ENCODE results near the gene RPA4. TPM values are rescaled to one million over a fixed set of nuclear protein-coding genes. Genes with fewer than 3 reads are reported as not detected.

The RPA4 gene
- total and polyA plus RNA-seq, 2 experiments from 2014 or later: 0.31 to 0.60 TPM

- no peak for TF ChIP-seq CTCF (IDR thresholded peaks at IDR 0.05; ENCODE audit: low read depth, low read length)
- Histone ChIP-seq H3K9me3 (ENCODE audit: low read depth) (no peaks in the 10 kb centered on the region), H3K27ac (no peak overlapping the region), H3K36me3 (no peaks in the 10 kb centered on the region), H3K4me1 (ENCODE audit: low read depth) (peaks cover 4% of the 10 kb centered on the region), H3K4me3 (no peak overlapping the region), H3K27me3 (no peaks in the 10 kb centered on the region)
- no peak for DNase-seq (ENCODE audit: low read depth in 1 of 2, low spot score in 1 of 2)
These were observed 35.2 kb downstream of the RPA4 start for GRCh38 chrX:96918864-96919263.

GRCh38 chrX:96919672-96920071 is 36.0 kb downstream of the RPA4 start:
- Histone ChIP-seq H3K27ac (no peak overlapping the region), H3K4me3 (no peak overlapping the region), H3K27me3 (no peaks in the 10 kb centered on the region), H3K4me1 (ENCODE audit: low read depth) (no peaks in the 10 kb centered on the region), H3K9me3 (ENCODE audit: low read depth) (no peaks in the 10 kb centered on the region), H3K36me3 (no peaks in the 10 kb centered on the region)
- DNase-seq (ENCODE audit: low read depth in 1 of 2, low spot score in 1 of 2): no peak
- no peak for TF ChIP-seq CTCF (IDR thresholded peaks at IDR 0.05; ENCODE audit: low read depth, low read length)

GRCh38 chrX:96924581-96924980 is 40.9 kb downstream of the RPA4 start:
- no peak for DNase-seq (ENCODE audit: low read depth in 1 of 2, low spot score in 1 of 2)
- no peaks in the 10 kb centered on the region for H3K9me3 ChIP-seq (ENCODE audit: low read depth)
- H3K36me3 ChIP-seq: no peaks in the 10 kb centered on the region
- no peaks in the 10 kb centered on the region for H3K4me1 ChIP-seq (ENCODE audit: low read depth)
- H3K27me3 ChIP-seq: no peaks in the 10 kb centered on the region
- no peak overlapping the region for H3K4me3 ChIP-seq
- H3K27ac ChIP-seq: no peak overlapping the region
- TF ChIP-seq CTCF (IDR thresholded peaks at IDR 0.05; ENCODE audit: low read depth, low read length): no peak

DNA sequence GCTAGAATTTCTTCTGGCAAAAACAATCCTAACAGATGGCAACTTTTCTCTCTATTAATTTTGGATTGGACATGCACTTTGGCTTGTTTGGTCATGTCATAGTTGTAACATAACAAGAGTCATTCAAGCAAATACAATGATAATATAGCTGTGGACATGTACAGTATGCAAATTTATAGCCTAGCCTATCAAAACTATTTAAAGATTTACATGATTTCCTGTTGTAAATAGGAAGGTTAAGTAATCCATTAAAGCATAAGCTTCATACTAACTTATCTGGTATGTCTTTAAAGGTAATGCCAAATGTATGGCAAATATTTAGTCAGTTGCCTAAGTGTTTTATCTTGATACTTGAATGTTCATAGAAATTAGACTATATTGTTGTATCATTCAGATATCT is 45.3 kb downstream of the RPA4 start:
- Histone ChIP-seq H3K4me3 (no peak overlapping the region), H3K9me3 (ENCODE audit: low read depth) (no peaks in the 10 kb centered on the region), H3K4me1 (ENCODE audit: low read depth) (no peaks in the 10 kb centered on the region), H3K36me3 (no peaks in the 10 kb centered on the region), H3K27me3 (no peaks in the 10 kb centered on the region), H3K27ac (no peak overlapping the region)
- DNase-seq (ENCODE audit: low read depth in 1 of 2, low spot score in 1 of 2): no peak
- no peak for TF ChIP-seq CTCF (IDR thresholded peaks at IDR 0.05; ENCODE audit: low read depth, low read length)

Other genes starting within 250 kb of the RPA4 start
- 6.9 and 18.4 TPM in 2 replicates for gene DIAPH2, start 199.1 kb upstream of the RPA4 start, total RNA-seq
- gene DIAPH2, start 199.1 kb upstream of the RPA4 start, polyA plus RNA-seq: 9.1 and 17.4 TPM in 2 replicates